ENCODE results near the gene TRUB1. TPM values are rescaled to one million over a fixed set of nuclear protein-coding genes. Genes with fewer than 3 reads are reported as not detected.

TRUB1 gene

GRCh38 chr10:115005771-115006170, 67.8 kb downstream of the TRUB1 start:
- Histone ChIP-seq H3K4me2 (ENCODE audit: low read length) (no peak overlapping the region), H3K4me1 (ENCODE audit: control insufficient read depth, insufficient read depth, low read length) (peaks cover 13% of the 10 kb centered on the region), H3K9ac (ENCODE audit: low read depth, low read length) (no peak overlapping the region), H3K36me3 (ENCODE audit: insufficient read depth, low read length) (no peaks in the 10 kb centered on the region), H3K27me3 (ENCODE audit: control insufficient read depth, insufficient read depth, low read length) (no peaks in the 10 kb centered on the region), H3K9me3 (replicated peaks; ENCODE audit: low read length) (no peaks in the 10 kb centered on the region), H3K4me3 (ENCODE audit: low read length) (no peak overlapping the region)

- Histone ChIP-seq H3K27me3 (ENCODE audit: control insufficient read depth, insufficient read depth, low read length) (peaks cover 4% of the 10 kb centered on the region), H3K36me3 (ENCODE audit: insufficient read depth, low read length) (no peaks in the 10 kb centered on the region), H3K9ac (ENCODE audit: low read depth, low read length) (no peak overlapping the region), H3K9me3 (replicated peaks; ENCODE audit: low read length) (no peaks in the 10 kb centered on the region), H3K4me1 (ENCODE audit: control insufficient read depth, insufficient read depth, low read length) (no peaks in the 10 kb centered on the region), H3K4me2 (ENCODE audit: low read length) (no peak overlapping the region), H3K4me3 (ENCODE audit: low read length) (no peak overlapping the region)
Observed at GRCh38 chr10:115018185-115018931, 80.4 kb downstream of the TRUB1 start.

GRCh38 chr10:115020449-115020848, 82.5 kb downstream of the TRUB1 start:
- H3K4me3 ChIP-seq (ENCODE audit: low read length) = no peak overlapping the region
- no peak overlapping the region for H3K9ac ChIP-seq (ENCODE audit: low read depth, low read length)
- H3K36me3 ChIP-seq (ENCODE audit: insufficient read depth, low read length) = no peaks in the 10 kb centered on the region
- H3K27me3 ChIP-seq (ENCODE audit: control insufficient read depth, insufficient read depth, low read length) = peaks cover 4% of the 10 kb centered on the region
- no peaks in the 10 kb centered on the region for H3K9me3 ChIP-seq (replicated peaks; ENCODE audit: low read length)
- H3K4me2 ChIP-seq (ENCODE audit: low read length) = no peak overlapping the region
- no peaks in the 10 kb centered on the region for H3K4me1 ChIP-seq (ENCODE audit: control insufficient read depth, insufficient read depth, low read length)

GRCh38 chr10:115022733-115023132, 84.7 kb downstream of the TRUB1 start:
- H3K36me3 ChIP-seq (ENCODE audit: insufficient read depth, low read length) = no peaks in the 10 kb centered on the region
- H3K4me3 ChIP-seq (ENCODE audit: low read length) = no peak overlapping the region
- no peaks in the 10 kb centered on the region for H3K4me1 ChIP-seq (ENCODE audit: control insufficient read depth, insufficient read depth, low read length)
- no peak overlapping the region for H3K4me2 ChIP-seq (ENCODE audit: low read length)
- peaks cover 3% of the 10 kb centered on the region for H3K27me3 ChIP-seq (ENCODE audit: control insufficient read depth, insufficient read depth, low read length)
- no peak overlapping the region for H3K9ac ChIP-seq (ENCODE audit: low read depth, low read length)
- no peaks in the 10 kb centered on the region for H3K9me3 ChIP-seq (replicated peaks; ENCODE audit: low read length)

- Histone ChIP-seq H3K36me3 (ENCODE audit: insufficient read depth, low read length) (no peaks in the 10 kb centered on the region), H3K9ac (ENCODE audit: low read depth, low read length) (no peak overlapping the region), H3K4me3 (ENCODE audit: low read length) (no peak overlapping the region), H3K4me1 (ENCODE audit: control insufficient read depth, insufficient read depth, low read length) (no peaks in the 10 kb centered on the region), H3K27me3 (ENCODE audit: control insufficient read depth, insufficient read depth, low read length) (no peaks in the 10 kb centered on the region), H3K4me2 (ENCODE audit: low read length) (no peak overlapping the region), H3K9me3 (replicated peaks; ENCODE audit: low read length) (no peaks in the 10 kb centered on the region)
Observed at GRCh38 chr10:115023715-115024114, 85.7 kb downstream of the TRUB1 start.

GRCh38 chr10:115024371-115024770, 86.4 kb downstream of the TRUB1 start:
- Histone ChIP-seq H3K4me3 (ENCODE audit: low read length) (no peak overlapping the region), H3K36me3 (ENCODE audit: insufficient read depth, low read length) (no peaks in the 10 kb centered on the region), H3K4me1 (ENCODE audit: control insufficient read depth, insufficient read depth, low read length) (no peaks in the 10 kb centered on the region), H3K9ac (ENCODE audit: low read depth, low read length) (no peak overlapping the region), H3K4me2 (ENCODE audit: low read length) (no peak overlapping the region), H3K9me3 (replicated peaks; ENCODE audit: low read length) (no peaks in the 10 kb centered on the region), H3K27me3 (ENCODE audit: control insufficient read depth, insufficient read depth, low read length) (no peaks in the 10 kb centered on the region)

- H3K4me2 ChIP-seq (ENCODE audit: low read length) = no peak overlapping the region
- H3K4me3 ChIP-seq (ENCODE audit: low read length) = no peak overlapping the region
- H3K36me3 ChIP-seq (ENCODE audit: insufficient read depth, low read length) = no peaks in the 10 kb centered on the region
- H3K9me3 ChIP-seq (replicated peaks; ENCODE audit: low read length) = no peaks in the 10 kb centered on the region
- H3K4me1 ChIP-seq (ENCODE audit: control insufficient read depth, insufficient read depth, low read length) = no peaks in the 10 kb centered on the region
- no peaks in the 10 kb centered on the region for H3K27me3 ChIP-seq (ENCODE audit: control insufficient read depth, insufficient read depth, low read length)
- no peak overlapping the region for H3K9ac ChIP-seq (ENCODE audit: low read depth, low read length)
Observed at GRCh38 chr10:115026056-115026745, 88.2 kb downstream of the TRUB1 start.

- Histone ChIP-seq H3K4me1 (ENCODE audit: control insufficient read depth, insufficient read depth, low read length) (no peaks in the 10 kb centered on the region), H3K36me3 (ENCODE audit: insufficient read depth, low read length) (no peaks in the 10 kb centered on the region), H3K27me3 (ENCODE audit: control insufficient read depth, insufficient read depth, low read length) (no peaks in the 10 kb centered on the region), H3K4me2 (ENCODE audit: low read length) (no peak overlapping the region), H3K9me3 (replicated peaks; ENCODE audit: low read length) (no peaks in the 10 kb centered on the region), H3K9ac (ENCODE audit: low read depth, low read length) (no peak overlapping the region), H3K4me3 (ENCODE audit: low read length) (no peak overlapping the region)
Observed at GRCh38 chr10:115026746-115027140, 88.7 kb downstream of the TRUB1 start.

Small RNA genes lying within 50 kb of the gene (small RNA-seq; reads per million reads assigned to genes)
- not detected for gene RNU6-1121P
